CD4-positive, alpha-beta T cell treated with Interleukin-2 at 100 ng/mL for 4 hours (primary cell): Measurements from ENCODE around the gene AASS.
A peak's percentile ranks its signal among the peaks of the same experiment; 100 is the strongest.

Experiments
- DNase-seq: peaks from one replicate; pipeline ENCODE4 v3.0.0-alpha.2; 2020; ENCODE audit warnings: low spot score

Gene AASS

DNA sequence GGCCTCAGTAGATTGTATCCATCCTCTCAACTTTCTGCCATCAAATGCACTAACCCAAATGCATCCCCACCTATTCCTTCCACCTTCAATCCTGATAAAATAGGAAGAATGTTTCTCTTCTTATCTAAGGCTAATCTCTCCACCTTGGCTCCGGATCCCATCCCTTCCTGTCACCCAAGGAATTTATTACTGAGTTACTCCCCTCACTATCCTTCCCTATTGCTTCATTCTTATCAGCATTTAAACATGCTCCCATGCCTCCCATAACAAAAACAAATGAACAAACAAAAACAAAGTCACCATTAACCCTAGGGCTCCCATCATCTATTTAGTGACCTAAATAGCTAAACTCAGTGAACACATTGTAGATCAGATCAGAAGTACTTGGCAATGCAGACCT lies 25.3 kb downstream of the AASS start:
- no peak for DNase-seq

DNA sequence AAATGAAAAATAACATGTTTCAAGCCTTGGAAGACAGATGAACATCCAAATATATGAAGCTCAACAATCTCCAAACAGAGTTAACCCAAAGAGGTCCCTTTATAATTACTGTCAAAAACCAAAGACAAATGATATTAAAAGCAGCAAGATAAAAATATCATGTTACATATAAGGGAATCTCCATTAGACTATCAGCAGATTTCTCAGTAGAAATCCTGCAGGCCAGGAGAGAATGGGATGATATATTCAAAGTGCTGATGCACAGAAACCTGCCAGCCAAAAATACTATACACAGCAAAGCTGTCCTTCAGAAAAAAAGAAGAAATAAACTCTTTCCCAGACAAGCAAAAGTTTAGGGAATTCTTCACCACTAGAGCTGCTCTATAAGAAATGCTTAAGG lies 41.0 kb downstream of the AASS start:
- DNase-seq: no peak

- DNase-seq: no peak
Observed at GRCh38 chr7:122100021-122100420, 44.0 kb downstream of the AASS start.

DNA sequence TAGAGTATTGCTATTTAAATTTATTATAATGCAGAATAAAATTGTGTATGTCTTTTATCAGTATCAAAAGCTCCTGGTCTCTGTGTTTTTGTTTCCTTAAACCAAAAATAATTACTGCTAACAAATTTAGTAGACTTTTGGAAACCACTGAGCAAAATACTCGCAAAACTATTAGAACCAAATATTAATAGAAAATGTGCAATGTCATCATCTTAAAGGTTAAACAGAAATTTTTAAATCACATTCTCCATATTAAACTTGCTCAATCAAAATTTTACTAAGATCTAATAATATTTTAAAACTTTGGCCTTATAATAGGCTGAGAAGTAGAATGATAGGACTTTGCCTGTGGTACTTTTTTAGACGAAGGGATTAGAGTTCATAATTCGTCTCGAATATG lies 48.4 kb downstream of the AASS start:
- no peak for DNase-seq

GRCh38 chr7:122094549-122094948 lies 49.5 kb downstream of the AASS start:
- no peak for DNase-seq

GRCh38 chr7:122092964-122093797 lies 50.9 kb downstream of the AASS start:
- DNase-seq: peak; percentile 56

DNA sequence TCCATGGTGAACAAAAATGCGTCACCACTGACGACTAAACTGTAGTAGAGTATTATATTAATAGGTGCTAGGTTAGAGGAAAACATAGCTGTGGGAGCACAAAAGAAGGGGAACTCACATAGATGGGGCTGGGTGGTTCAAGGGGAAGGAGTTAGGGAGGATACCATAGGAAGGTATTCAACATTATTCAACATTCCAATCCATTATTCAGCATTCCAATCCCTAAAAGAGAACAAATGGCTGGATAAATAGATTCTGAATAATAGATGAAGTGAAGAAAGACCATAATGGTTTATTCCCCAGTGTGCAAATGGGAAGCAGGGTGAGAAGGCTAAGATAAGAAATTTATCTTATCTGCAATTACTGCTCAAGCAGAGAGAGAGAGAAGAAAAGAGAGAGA lies 61.4 kb downstream of the AASS start:
- DNase-seq: no peak

GRCh38 chr7:122082160-122082559 lies 61.9 kb downstream of the AASS start:
- no peak for DNase-seq

GRCh38 chr7:122073635-122074034 lies 70.4 kb downstream of the AASS start:
- no peak for DNase-seq

DNA sequence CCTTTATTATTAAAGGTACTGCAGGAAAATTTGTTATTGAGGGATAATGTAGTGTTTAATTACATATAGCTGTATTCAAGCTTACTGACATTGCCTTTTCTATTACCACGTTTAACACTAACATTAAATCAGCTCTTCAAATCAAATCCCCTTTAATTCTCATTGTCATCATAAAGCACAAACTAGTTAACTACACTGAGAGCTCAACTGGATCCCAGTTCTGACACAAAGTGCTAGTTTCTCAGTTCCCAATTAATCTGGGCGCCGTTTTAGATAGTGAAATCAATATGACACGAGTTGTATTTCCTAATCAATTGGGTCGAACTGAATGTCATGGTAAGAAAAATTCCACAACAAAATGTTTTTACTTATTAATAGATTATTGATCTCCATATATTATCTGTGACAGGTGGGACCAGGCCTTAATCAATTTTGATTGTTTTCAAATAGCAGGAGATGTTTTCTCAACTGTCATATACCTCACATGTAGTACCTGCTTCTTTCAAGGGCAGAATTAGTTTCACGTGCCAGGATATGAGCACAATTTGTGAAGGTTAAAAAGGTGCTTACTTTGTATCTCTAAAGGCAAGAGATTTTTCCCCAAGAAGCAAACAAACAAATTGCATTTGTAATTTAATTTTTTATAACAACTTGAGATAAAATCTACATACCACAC lies 71.0 kb downstream of the AASS start:
- DNase-seq: no peak

GRCh38 chr7:122072272-122072671 lies 71.8 kb downstream of the AASS start:
- no peak for DNase-seq

DNA sequence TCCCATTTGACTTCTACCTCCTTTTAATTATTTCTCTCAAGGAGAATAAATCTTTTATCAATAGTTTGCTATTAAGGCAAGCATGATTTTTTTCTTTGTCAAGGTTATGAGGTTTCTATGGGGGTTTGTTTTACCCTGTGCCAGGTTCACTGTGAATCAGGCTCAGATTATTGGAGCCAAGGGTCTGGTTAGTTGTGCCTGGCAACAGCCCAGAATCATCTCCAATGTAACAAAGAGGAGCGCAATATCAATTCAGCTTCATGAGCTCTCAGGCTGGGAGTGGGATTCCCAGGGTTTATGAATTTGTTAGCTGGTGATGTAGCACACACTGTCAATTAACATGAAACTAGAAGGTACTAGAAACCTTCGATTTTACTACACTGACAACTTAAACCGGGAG lies 73.2 kb downstream of the AASS start:
- DNase-seq: no peak

GRCh38 chr7:122070062-122070461 lies 74.0 kb downstream of the AASS start:
- no peak for DNase-seq

- DNase-seq: no peak
Observed at GRCh38 chr7:122068999-122069398, 75.0 kb downstream of the AASS start.

DNA sequence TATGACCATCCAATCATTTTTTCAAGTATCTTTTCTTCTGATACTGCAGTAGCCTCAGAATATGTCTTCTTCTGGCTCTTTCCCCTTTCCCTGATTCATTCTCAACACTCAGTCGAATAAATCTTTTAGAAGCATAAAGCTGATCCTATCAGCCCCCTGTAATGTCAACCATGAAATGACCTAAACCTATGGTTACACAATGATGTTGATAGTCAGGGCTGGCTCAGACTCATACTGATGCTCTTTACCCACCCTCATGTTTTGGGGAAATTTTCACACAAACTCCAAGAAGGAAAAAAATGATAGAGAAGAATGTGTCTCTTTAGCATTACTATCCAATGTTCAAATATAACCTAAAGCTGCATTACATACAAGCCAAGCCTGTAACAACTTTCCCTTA lies 76.0 kb downstream of the AASS start:
- no peak for DNase-seq

- no peak for DNase-seq
Observed at GRCh38 chr7:122067077-122067476, 77.0 kb downstream of the AASS start.

DNA sequence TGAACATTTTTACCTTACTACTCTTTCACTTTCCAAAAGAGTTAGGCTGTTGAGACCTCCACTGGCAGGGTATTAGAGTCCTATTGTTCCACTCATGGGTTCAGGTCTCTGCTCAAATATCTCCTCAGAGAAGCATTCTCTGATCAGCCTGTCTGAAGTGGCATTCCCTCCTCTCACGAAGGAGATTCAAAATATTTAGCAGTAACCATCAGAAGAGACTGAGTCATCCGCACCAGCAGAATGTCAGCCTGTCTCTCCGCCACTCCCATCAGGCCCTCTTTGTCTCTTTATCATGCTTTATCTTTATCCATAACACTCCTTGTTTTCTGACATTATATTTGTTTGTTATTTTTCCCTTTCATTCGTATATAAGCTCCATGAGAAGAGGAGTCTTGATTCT lies 79.1 kb downstream of the AASS start:
- no peak for DNase-seq

GRCh38 chr7:122063146-122063545 lies 80.9 kb downstream of the AASS start:
- no peak for DNase-seq

DNA sequence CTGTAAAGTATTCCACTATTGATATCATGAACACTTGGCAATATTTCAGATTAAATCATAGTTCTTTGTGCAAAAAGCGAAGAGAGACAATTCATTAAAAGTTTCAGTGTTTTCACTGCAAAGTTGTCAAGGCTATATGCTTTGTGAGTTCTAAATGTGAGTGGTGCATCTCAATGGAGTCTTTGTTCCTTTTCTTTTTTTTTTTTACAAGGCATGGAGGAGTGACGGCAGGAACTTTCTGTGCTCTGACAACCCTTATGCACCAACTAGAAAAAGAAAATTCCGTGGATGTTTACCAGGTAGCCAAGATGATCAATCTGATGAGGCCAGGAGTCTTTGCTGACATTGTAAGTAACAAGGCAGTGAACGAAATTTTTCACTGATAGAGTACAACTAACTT lies 84.5 kb downstream of the AASS start:
- DNase-seq: no peak

- no peak for DNase-seq
Observed at GRCh38 chr7:122056977-122057376, 87.1 kb downstream of the AASS start.

GRCh38 chr7:122055073-122055472 lies 89.0 kb downstream of the AASS start:
- no peak for DNase-seq

GRCh38 chr7:122054393-122054792 lies 89.7 kb downstream of the AASS start:
- DNase-seq: no peak

DNA sequence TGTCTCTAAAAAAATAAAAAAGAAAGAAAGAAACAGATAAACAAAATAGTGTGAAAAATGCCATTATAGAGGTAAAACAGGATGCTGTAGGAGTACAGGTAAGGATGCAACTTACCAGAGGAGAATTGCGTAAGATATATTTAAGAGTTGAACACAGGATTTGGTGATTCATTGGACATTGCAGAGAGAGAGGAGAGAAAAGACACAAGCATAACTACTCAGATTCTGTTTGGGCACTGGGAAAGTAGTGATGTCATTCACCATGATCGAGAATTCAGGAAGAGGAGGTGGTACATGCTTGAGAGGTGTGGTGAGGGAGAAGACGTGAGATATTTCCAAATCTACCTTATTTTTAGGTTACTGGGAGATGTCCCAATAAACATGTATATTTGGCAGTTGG lies 97.6 kb downstream of the AASS start:
- DNase-seq: no peak

- DNase-seq: no peak
Observed at GRCh38 chr7:122040147-122040546, 103.9 kb downstream of the AASS start.
